Keratinocyte (primary cell): Measurements from ENCODE around the gene CLK1. TPM values are rescaled to one million over a fixed set of nuclear protein-coding genes. Genes with fewer than 3 reads are reported as not detected.

ENCODE experiments used
- DNase-seq: peaks from one replicate; pipeline ENCODE4 v3.0.0-alpha.2; 2011; ENCODE audit warnings: low read depth, missing footprints, low spot score
- FAIRE-seq: peaks from 2 replicates; lab custom pipeline; 2011; peaks lifted over from hg19 to GRCh38; lab: Jason Lieb, UNC
- H2AFZ ChIP-seq: 2 replicates; pipeline ENCODE4 v1.6.0; 2012; ENCODE audit warnings: low read length, control low read depth, inconsistent platforms; ENCODE audit not compliant: control insufficient read depth
- H3K27ac ChIP-seq: 2 replicates; pipeline ENCODE4 v1.5.1; 2011; ENCODE audit warnings: low read length; ENCODE audit not compliant: control insufficient read depth, insufficient read depth
- H3K27me3 ChIP-seq: 3 replicates; pipeline ENCODE4 v1.6.0; 2011; ENCODE audit warnings: low read length; ENCODE audit not compliant: control insufficient read depth, insufficient read depth; ENCODE audit errors: extremely low read depth
- H3K36me3 ChIP-seq, 2 experiments: 2 replicates in 1 of 2; 3 replicates in 1 of 2; pipeline ENCODE4 v1.5.1; 2011; ENCODE audit warnings: low read length in 2 of 2, mild to moderate bottlenecking in 1 of 2; ENCODE audit not compliant: control insufficient read depth in 2 of 2, insufficient read depth in 2 of 2; ENCODE audit errors: extremely low read depth in 1 of 2
- H3K4me1 ChIP-seq: 3 replicates; pipeline ENCODE4 v1.5.1; 2011; ENCODE audit warnings: low read length; ENCODE audit not compliant: control insufficient read depth, insufficient read depth; ENCODE audit errors: extremely low read depth
- H3K4me2 ChIP-seq: 3 replicates; pipeline ENCODE4 v1.6.0; 2011; ENCODE audit warnings: low read depth, low read length; ENCODE audit not compliant: control insufficient read depth, insufficient read depth; ENCODE audit errors: extremely low read depth
- H3K4me3 ChIP-seq, 3 experiments: fragments of 200-600 bp in 1 of 3; sonication (generic) in 1 of 3; 2 replicates in 2 of 3; 3 replicates in 1 of 3; pipeline ENCODE4 v1.5.1; 2011 to 2016; ENCODE audit warnings: low read length in 3 of 3, mild to moderate bottlenecking in 3 of 3, control low read depth in 2 of 3, inconsistent platforms in 1 of 3, low read depth in 1 of 3, mixed read lengths in 1 of 3, mixed run types in 1 of 3, moderate library complexity in 1 of 3; ENCODE audit not compliant: control insufficient read depth in 2 of 3, insufficient read depth in 2 of 3; ENCODE audit errors: extremely low read depth in 1 of 3
- H3K79me2 ChIP-seq: 2 replicates; pipeline ENCODE4 v1.6.0; 2012; ENCODE audit warnings: low read length; ENCODE audit not compliant: control insufficient read depth, insufficient read depth
- H3K9ac ChIP-seq: 3 replicates; pipeline ENCODE4 v1.6.0; 2011; ENCODE audit warnings: low read length; ENCODE audit not compliant: control insufficient read depth, insufficient read depth; ENCODE audit errors: extremely low read depth
- H3K9me1 ChIP-seq: 3 replicates; pipeline ENCODE4 v1.6.0; 2011; ENCODE audit warnings: low read length; ENCODE audit not compliant: control insufficient read depth, insufficient read depth; ENCODE audit errors: extremely low read depth
- H3K9me3 ChIP-seq: 2 replicates; pipeline ENCODE4 v1.5.1; 2012; ENCODE audit warnings: low read depth, low read length; ENCODE audit not compliant: control insufficient read depth
- H4K20me1 ChIP-seq: 3 replicates; pipeline ENCODE4 v1.6.0; 2011; ENCODE audit warnings: low read length; ENCODE audit not compliant: control insufficient read depth, insufficient read depth; ENCODE audit errors: extremely low read depth
- CTCF ChIP-seq, 3 experiments: IDR thresholded peaks in 1 of 3; conservative IDR thresholded peaks in 1 of 3; optimal IDR thresholded peaks in 1 of 3; 2 replicates in 2 of 3; 3 replicates in 1 of 3; pipeline versions ENCODE3 to v1.5.1; 2011; ENCODE audit warnings: low read length in 3 of 3, mild to moderate bottlenecking in 3 of 3, moderate library complexity in 2 of 3, control low read depth in 1 of 3, inconsistent platforms in 1 of 3; ENCODE audit not compliant: insufficient read depth in 2 of 3; ENCODE audit errors: extremely low read depth in 1 of 3
- EZH2 ChIP-seq: IDR thresholded peaks from one replicate; pipeline ENCODE4 v1.6.1; 2012; ENCODE audit warnings: inconsistent platforms, mild to moderate bottlenecking, low read length, moderate library complexity
- dilution Hi-C: fragments of 300-500 bp; cut with MboI; formaldehyde crosslinking; loops from one replicate; pipeline ENCODE4 v1.7.0; 2020; ENCODE audit warnings: low sequenced_read_pairs; ENCODE audit not compliant: extremely low pct_ligation_motif_present
- polyA plus RNA-seq, 5 experiments: library from polyadenylated mRNA; depleted of rRNA in 3 of 5; stranded (reverse) in 3 of 5; stranded (forward) in 1 of 5; unstranded in 1 of 5; fragments of >200 nt; gene quantifications; 1 replicate in 1 of 5; 2 replicates in 3 of 5; 3 replicates in 1 of 5; pipeline versions ENCODE4 v1.2.1 to v1.2.3, GENCODE V29; 2011 to 2012; ENCODE audit warnings: missing spikeins in 2 of 5, low read depth in 1 of 5, low replicate concordance in 1 of 5

CLK1 gene
- polyA plus RNA-seq, 1 donor (not counting 4 experiments of a cell fraction or from before 2014, with no cell fraction given) = 70.4 TPM

DNA sequence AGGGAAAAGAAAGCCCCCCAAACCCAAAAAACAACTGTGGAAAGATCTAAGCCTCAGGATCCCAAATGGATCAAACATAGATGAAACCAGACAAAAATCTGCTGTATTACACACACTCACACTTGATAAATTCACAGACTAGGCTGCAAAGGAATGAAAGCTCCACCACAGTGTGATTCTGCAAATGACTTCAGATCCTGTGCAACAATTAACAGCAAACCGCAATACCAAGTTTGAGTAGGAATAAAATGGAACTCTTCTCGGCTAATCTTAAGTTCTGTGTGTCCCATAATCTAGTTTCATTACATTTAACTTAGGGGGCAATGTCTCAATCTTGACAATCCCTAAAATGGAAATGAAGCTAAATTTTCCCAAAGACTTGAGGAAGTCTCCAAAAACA, 11.9 kb downstream of the CLK1 start:
- H3K27me3 ChIP-seq = no peaks in the 10 kb centered on the region
- H3K4me2 ChIP-seq = no peak overlapping the region
- no peaks in the 10 kb centered on the region for H3K4me1 ChIP-seq
- no peaks in the 10 kb centered on the region for H3K9me1 ChIP-seq
- H3K27ac ChIP-seq = no peak overlapping the region
- H3K9ac ChIP-seq = no peak overlapping the region
- no peak overlapping the region for H3K4me3 ChIP-seq
- no peaks in the 10 kb centered on the region for H3K9me3 ChIP-seq
- H2AFZ ChIP-seq = no peak overlapping the region
- FAIRE-seq (no peak), DNase-seq (no peak)
- peaks cover 8% of the 10 kb centered on the region for H3K79me2 ChIP-seq
- TF ChIP-seq CTCF (optimal IDR thresholded peaks at IDR 0.05 in 1 of 3, IDR thresholded peaks at IDR 0.05 in 1 of 3, conservative IDR thresholded peaks at IDR 0.05 in 1 of 3; ENCODE audit: extremely low read depth in 1 of 3, insufficient read depth in 2 of 3, low read length in 3 of 3) (no peak), EZH2 (no peak)
- peaks cover 17 to 41% of the 10 kb centered on the region in 2 experiments for H3K36me3 ChIP-seq
- dilution Hi-C loops = no loop called here
- H4K20me1 ChIP-seq = no peaks in the 10 kb centered on the region

- DNase-seq (no peak), FAIRE-seq (no peak)
- Histone ChIP-seq H4K20me1 (no peaks in the 10 kb centered on the region), H3K36me3 (peaks cover 12 to 33% of the 10 kb centered on the region in 2 experiments), H3K9ac (no peak overlapping the region), H3K9me3 (no peaks in the 10 kb centered on the region), H3K4me2 (no peak overlapping the region), H3K79me2 (peaks cover 4% of the 10 kb centered on the region), H3K4me3 (no peak overlapping the region), H3K9me1 (no peaks in the 10 kb centered on the region), H3K27ac (no peak overlapping the region), H2AFZ (no peak overlapping the region), H3K27me3 (no peaks in the 10 kb centered on the region), H3K4me1 (no peaks in the 10 kb centered on the region)
- dilution Hi-C loops = no loop called here
- TF ChIP-seq CTCF (optimal IDR thresholded peaks at IDR 0.05 in 1 of 3, IDR thresholded peaks at IDR 0.05 in 1 of 3, conservative IDR thresholded peaks at IDR 0.05 in 1 of 3; ENCODE audit: extremely low read depth in 1 of 3, insufficient read depth in 2 of 3, low read length in 3 of 3) (no peak), EZH2 (no peak)
Measured at GRCh38 chr2:200851398-200852248, 12.8 kb downstream of the CLK1 start.
